Activated CD4-positive, alpha-beta memory T cell treated with anti-CD3 and anti-CD28 coated beads for 36 hours (primary cell): ENCODE data around the gene HS3ST4. TPM values are rescaled to one million over a fixed set of nuclear protein-coding genes. Genes with fewer than 3 reads are reported as not detected.

Experiments
- CTCF ChIA-PET: fragments of 350-600 bp; sonication (Branson Sonifier 250); formaldehyde crosslinking; loops from one replicate; lab custom pipeline; 2021; ENCODE audit warnings: antibody characterized with exemption, inconsistent platforms; lab: Charles Lee
- POLR2A ChIA-PET: fragments of 350-600 bp; sonication (Branson Sonifier 250); formaldehyde crosslinking; loops from one replicate; lab custom pipeline; 2021; ENCODE audit warnings: antibody characterized with exemption; lab: Charles Lee
- DNase-seq: peaks from one replicate; pipeline ENCODE4 v3.0.0-alpha.2; 2020
- H3K27ac Mint-ChIP-seq: one replicate; pipeline ENCODE4 v1.8.0; 2021; ENCODE audit warnings: mixed read lengths
- H3K27me3 Mint-ChIP-seq: one replicate; pipeline ENCODE4 v1.8.0; 2021; ENCODE audit warnings: mixed read lengths
- H3K36me3 Mint-ChIP-seq: one replicate; pipeline ENCODE4 v1.8.0; 2021; ENCODE audit warnings: mixed read lengths
- H3K4me1 Mint-ChIP-seq: one replicate; pipeline ENCODE4 v1.8.0; 2021; ENCODE audit warnings: low read depth, mixed read lengths
- H3K4me3 Mint-ChIP-seq: one replicate; pipeline ENCODE4 v1.8.0; 2021; ENCODE audit warnings: mild to moderate bottlenecking, mixed read lengths
- H3K9me3 Mint-ChIP-seq: one replicate; pipeline ENCODE4 v1.8.0; 2021; ENCODE audit warnings: mixed read lengths
- intact Hi-C: fragments of 100-400 bp; cut with micrococcal nuclease; formaldehyde crosslinking; loops from one replicate; pipeline ENCODE4 v1.15.1; 2023
- total RNA-seq, 2 experiments: library from RNA; stranded (reverse); gene quantifications; one replicate each; pipeline ENCODE4 v1.2.3, GENCODE V29; 2021

The HS3ST4 gene
- total RNA-seq, 2 experiments from 2014 or later = not detected

GRCh38 chr16:25841761-25842160 is 150.0 kb downstream of the HS3ST4 start:
- CTCF ChIA-PET = interaction anchor here (0.8 to 2.0 kb wide), 3 partner anchors 31 to 1268 kb away, joined by 4 to 8 read pairs (median 4); no protein-coding TSS in a partner anchor
- intact Hi-C loops = no loop called here
- peaks cover 2% of the 10 kb centered on the region for H3K4me1 Mint-ChIP-seq
- no peak overlapping the region for H3K27ac Mint-ChIP-seq
- DNase-seq = no peak
- H3K4me3 Mint-ChIP-seq = no peak overlapping the region
- no peaks in the 10 kb centered on the region for H3K9me3 Mint-ChIP-seq
- peaks cover 18% of the 10 kb centered on the region for H3K27me3 Mint-ChIP-seq
- no peaks in the 10 kb centered on the region for H3K36me3 Mint-ChIP-seq
- POLR2A ChIA-PET = no interaction called here

- DNase-seq = no peak
- Mint-ChIP-seq H3K9me3 (no peaks in the 10 kb centered on the region), H3K4me1 (no peaks in the 10 kb centered on the region), H3K36me3 (no peaks in the 10 kb centered on the region), H3K27ac (no peak overlapping the region), H3K27me3 (peaks cover 10% of the 10 kb centered on the region), H3K4me3 (no peak overlapping the region)
- intact Hi-C loops = no loop called here
- CTCF ChIA-PET = no interaction called here
- POLR2A ChIA-PET = no interaction called here
These were observed 154.1 kb downstream of the HS3ST4 start for GRCh38 chr16:25845901-25846300.

- Mint-ChIP-seq H3K9me3 (peaks cover 3% of the 10 kb centered on the region), H3K27me3 (peaks cover 22% of the 10 kb centered on the region), H3K36me3 (no peaks in the 10 kb centered on the region), H3K27ac (no peak overlapping the region), H3K4me3 (no peak overlapping the region), H3K4me1 (no peaks in the 10 kb centered on the region)
- intact Hi-C loops = no loop called here
- DNase-seq = no peak
- ChIA-PET POLR2A (interaction anchor here (0.7 kb wide), 1 partner anchor 8 kb away, joined by 6 read pairs; no protein-coding TSS in a partner anchor), CTCF (interaction anchor here (0.6 kb wide), 1 partner anchor 73 kb away, joined by 3 read pairs; no protein-coding TSS in a partner anchor)
These were observed 162.4 kb downstream of the HS3ST4 start for GRCh38 chr16:25854141-25854540.

GRCh38 chr16:25855063-25855462 is 163.3 kb downstream of the HS3ST4 start:
- Mint-ChIP-seq H3K27me3 (peaks cover 25% of the 10 kb centered on the region), H3K9me3 (peaks cover 3% of the 10 kb centered on the region), H3K36me3 (no peaks in the 10 kb centered on the region), H3K4me3 (no peak overlapping the region), H3K4me1 (no peaks in the 10 kb centered on the region), H3K27ac (no peak overlapping the region)
- ChIA-PET CTCF (no interaction called here), POLR2A (no interaction called here)
- DNase-seq = no peak
- intact Hi-C loops = no loop called here

GRCh38 chr16:25855818-25856217 is 164.1 kb downstream of the HS3ST4 start:
- Mint-ChIP-seq H3K27ac (no peak overlapping the region), H3K4me1 (no peaks in the 10 kb centered on the region), H3K27me3 (peaks cover 21% of the 10 kb centered on the region), H3K4me3 (no peak overlapping the region), H3K9me3 (peaks cover 3% of the 10 kb centered on the region), H3K36me3 (no peaks in the 10 kb centered on the region)
- ChIA-PET POLR2A (no interaction called here), CTCF (no interaction called here)
- DNase-seq = no peak
- intact Hi-C loops = no loop called here

- Mint-ChIP-seq H3K4me1 (no peaks in the 10 kb centered on the region), H3K36me3 (no peaks in the 10 kb centered on the region), H3K9me3 (peaks cover 3% of the 10 kb centered on the region), H3K27me3 (peaks cover 19% of the 10 kb centered on the region), H3K4me3 (no peak overlapping the region), H3K27ac (no peak overlapping the region)
- intact Hi-C loops = no loop called here
- ChIA-PET CTCF (no interaction called here), POLR2A (no interaction called here)
- no peak for DNase-seq
These were observed 167.9 kb downstream of the HS3ST4 start for GRCh38 chr16:25859645-25860044.

GRCh38 chr16:25867041-25867440 is 175.3 kb downstream of the HS3ST4 start:
- ChIA-PET POLR2A (no interaction called here), CTCF (no interaction called here)
- intact Hi-C loops = no loop called here
- peaks cover 2% of the 10 kb centered on the region for H3K9me3 Mint-ChIP-seq
- H3K36me3 Mint-ChIP-seq = no peaks in the 10 kb centered on the region
- no peak overlapping the region for H3K4me3 Mint-ChIP-seq
- peaks cover 4% of the 10 kb centered on the region for H3K27me3 Mint-ChIP-seq
- H3K27ac Mint-ChIP-seq = no peak overlapping the region
- DNase-seq = no peak
- no peaks in the 10 kb centered on the region for H3K4me1 Mint-ChIP-seq

GRCh38 chr16:25868106-25868505 is 176.3 kb downstream of the HS3ST4 start:
- intact Hi-C loops = no loop called here
- POLR2A ChIA-PET = no interaction called here
- H3K36me3 Mint-ChIP-seq = no peaks in the 10 kb centered on the region
- CTCF ChIA-PET = no interaction called here
- no peak overlapping the region for H3K4me3 Mint-ChIP-seq
- H3K27me3 Mint-ChIP-seq = peaks cover 4% of the 10 kb centered on the region
- DNase-seq = no peak
- peaks cover 2% of the 10 kb centered on the region for H3K9me3 Mint-ChIP-seq
- H3K4me1 Mint-ChIP-seq = no peaks in the 10 kb centered on the region
- no peak overlapping the region for H3K27ac Mint-ChIP-seq

GRCh38 chr16:25868706-25869370 is 177.1 kb downstream of the HS3ST4 start:
- Mint-ChIP-seq H3K27ac (no peak overlapping the region), H3K4me1 (no peaks in the 10 kb centered on the region), H3K27me3 (peaks cover 2% of the 10 kb centered on the region), H3K36me3 (no peaks in the 10 kb centered on the region), H3K4me3 (no peak overlapping the region), H3K9me3 (peaks cover 2% of the 10 kb centered on the region)
- ChIA-PET CTCF (interaction anchor here (0.6 kb wide), 1 partner anchor 918 kb away, joined by 3 read pairs; no protein-coding TSS in a partner anchor), POLR2A (no interaction called here)
- no peak for DNase-seq
- intact Hi-C loops = no loop called here

- H3K4me1 Mint-ChIP-seq = no peaks in the 10 kb centered on the region
- intact Hi-C loops = no loop called here
- H3K9me3 Mint-ChIP-seq = no peaks in the 10 kb centered on the region
- H3K27ac Mint-ChIP-seq = no peak overlapping the region
- H3K36me3 Mint-ChIP-seq = no peaks in the 10 kb centered on the region
- DNase-seq = no peak
- peaks cover 3% of the 10 kb centered on the region for H3K27me3 Mint-ChIP-seq
- ChIA-PET CTCF (no interaction called here), POLR2A (interaction anchor here (0.6 kb wide), 1 partner anchor 1307 kb away, joined by 3 read pairs; no protein-coding TSS in a partner anchor)
- H3K4me3 Mint-ChIP-seq = no peak overlapping the region
These were observed 180.8 kb downstream of the HS3ST4 start for GRCh38 chr16:25872369-25873070.

- no peaks in the 10 kb centered on the region for H3K4me1 Mint-ChIP-seq
- H3K36me3 Mint-ChIP-seq = no peaks in the 10 kb centered on the region
- H3K4me3 Mint-ChIP-seq = no peak overlapping the region
- ChIA-PET CTCF (no interaction called here), POLR2A (no interaction called here)
- peaks cover 3% of the 10 kb centered on the region for H3K27me3 Mint-ChIP-seq
- no peaks in the 10 kb centered on the region for H3K9me3 Mint-ChIP-seq
- DNase-seq = no peak
- intact Hi-C loops = no loop called here
- no peak overlapping the region for H3K27ac Mint-ChIP-seq
These were observed 182.4 kb downstream of the HS3ST4 start for GRCh38 chr16:25874196-25874595.

GRCh38 chr16:25875956-25876598 is 184.3 kb downstream of the HS3ST4 start:
- Mint-ChIP-seq H3K4me3 (no peak overlapping the region), H3K4me1 (no peaks in the 10 kb centered on the region), H3K36me3 (no peaks in the 10 kb centered on the region), H3K9me3 (no peaks in the 10 kb centered on the region), H3K27me3 (peaks cover 4% of the 10 kb centered on the region), H3K27ac (no peak overlapping the region)
- CTCF ChIA-PET = no interaction called here
- intact Hi-C loops = no loop called here
- DNase-seq = no peak
- POLR2A ChIA-PET = no interaction called here
